Tibial nerve (tissue), 3 donors: ENCODE results near the gene CDC42BPB.

ENCODE experiments used
- POLR2A ChIP-seq, 2 donors: fragments of 450-650 bp; IDR thresholded peaks; one replicate each; pipeline ENCODE4 v1.6.1; 2017; ENCODE audit warnings: antibody characterized with exemption in 2 of 2, mild to moderate bottlenecking in 2 of 2, moderate library complexity in 2 of 2
- TF ChIP-seq, protein P1 (sequence below), 5 experiments: fragments of 200-600 bp in 3 of 5; fragments of 450-650 bp in 2 of 5; sonication (generic) in 3 of 5; IDR thresholded peaks; one replicate each; pipeline ENCODE4 v1.5.1; 2016 to 2019; ENCODE audit warnings: antibody characterized with exemption in 5 of 5, mild to moderate bottlenecking in 3 of 5, moderate library complexity in 2 of 5

DNA sequence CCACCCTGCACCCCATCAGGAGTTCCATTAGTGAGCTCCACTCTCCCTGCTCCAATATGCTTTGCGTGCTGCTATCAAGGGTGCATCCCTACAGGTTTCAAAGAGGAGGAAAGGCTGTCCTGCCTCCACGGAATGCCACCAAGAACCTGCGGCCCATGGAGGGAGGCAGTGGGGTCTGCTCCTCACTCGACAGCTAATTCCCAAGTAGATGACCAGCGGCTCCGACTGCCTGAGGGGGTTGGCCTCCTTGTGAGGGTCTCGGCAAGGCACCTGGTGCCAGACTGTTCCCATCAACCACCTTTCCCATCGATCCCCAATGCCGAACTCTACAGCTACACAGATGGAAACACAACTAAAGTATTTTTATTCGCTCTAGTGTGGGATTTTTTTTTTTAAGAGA lies 98.9 kb downstream of the CDC42BPB start:
- TF ChIP-seq, protein P1, sequence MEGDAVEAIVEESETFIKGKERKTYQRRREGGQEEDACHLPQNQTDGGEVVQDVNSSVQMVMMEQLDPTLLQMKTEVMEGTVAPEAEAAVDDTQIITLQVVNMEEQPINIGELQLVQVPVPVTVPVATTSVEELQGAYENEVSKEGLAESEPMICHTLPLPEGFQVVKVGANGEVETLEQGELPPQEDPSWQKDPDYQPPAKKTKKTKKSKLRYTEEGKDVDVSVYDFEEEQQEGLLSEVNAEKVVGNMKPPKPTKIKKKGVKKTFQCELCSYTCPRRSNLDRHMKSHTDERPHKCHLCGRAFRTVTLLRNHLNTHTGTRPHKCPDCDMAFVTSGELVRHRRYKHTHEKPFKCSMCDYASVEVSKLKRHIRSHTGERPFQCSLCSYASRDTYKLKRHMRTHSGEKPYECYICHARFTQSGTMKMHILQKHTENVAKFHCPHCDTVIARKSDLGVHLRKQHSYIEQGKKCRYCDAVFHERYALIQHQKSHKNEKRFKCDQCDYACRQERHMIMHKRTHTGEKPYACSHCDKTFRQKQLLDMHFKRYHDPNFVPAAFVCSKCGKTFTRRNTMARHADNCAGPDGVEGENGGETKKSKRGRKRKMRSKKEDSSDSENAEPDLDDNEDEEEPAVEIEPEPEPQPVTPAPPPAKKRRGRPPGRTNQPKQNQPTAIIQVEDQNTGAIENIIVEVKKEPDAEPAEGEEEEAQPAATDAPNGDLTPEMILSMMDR (IDR thresholded peaks at IDR 0.05), result no peak
- no peak for TF ChIP-seq POLR2A (IDR thresholded peaks at IDR 0.05)
